HL-60 (cell line): Measurements from ENCODE around the gene MCM3AP.

Experiments used
- TF ChIP-seq, protein P1 (sequence below): IDR thresholded peaks from one replicate; pipeline ENCODE4 v1.5.1; 2011; ENCODE audit warnings: low read length, control low read depth, inconsistent platforms; ENCODE audit not compliant: insufficient read depth
- TF ChIP-seq, protein P2 (sequence below): IDR thresholded peaks from 2 replicates; pipeline ENCODE4 v1.6.1; 2012; ENCODE audit warnings: low read depth; ENCODE audit not compliant: insufficient replicate concordance

DNA sequence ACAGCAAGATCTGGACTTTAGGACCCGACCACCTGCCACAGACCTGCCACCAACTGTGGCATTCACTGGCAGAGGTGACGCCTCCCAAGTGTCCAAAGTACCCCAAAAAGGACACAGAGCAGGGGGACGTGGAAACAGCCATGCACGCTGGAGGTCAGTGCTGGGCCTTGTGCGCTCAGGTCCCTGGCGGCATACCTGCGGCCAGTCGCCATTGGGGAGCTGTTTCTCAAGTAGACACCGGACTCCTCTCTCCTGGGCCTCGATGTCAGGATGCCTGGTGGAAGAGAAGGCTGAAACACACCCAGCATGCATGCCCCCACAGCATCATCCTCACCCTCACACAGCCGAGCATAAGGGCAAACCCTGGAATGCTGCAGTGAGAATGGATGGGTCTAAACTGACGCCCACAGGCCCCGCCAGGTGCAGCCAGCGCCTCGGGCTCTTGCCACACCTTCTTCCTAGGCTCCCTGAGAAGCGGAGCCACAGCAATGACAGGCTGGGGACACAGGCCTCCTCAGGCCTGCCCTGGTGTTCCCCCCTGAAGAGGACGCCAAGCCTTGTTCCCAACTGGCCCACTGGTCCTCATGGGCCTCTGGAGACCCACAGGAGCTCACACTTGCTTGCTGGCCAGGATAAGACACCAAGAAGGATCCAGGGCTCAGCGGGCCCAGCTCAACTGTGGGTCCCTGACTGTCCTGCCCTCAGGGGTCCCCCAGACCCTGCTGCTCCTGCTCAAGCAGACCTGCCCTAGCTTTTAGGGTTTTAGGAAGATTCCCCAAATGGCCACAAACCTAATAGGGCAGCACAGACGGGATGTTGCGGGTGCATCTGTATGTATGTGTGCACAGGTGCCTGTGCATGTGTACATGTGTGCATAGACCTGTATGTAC lies 93.5 kb downstream of the MCM3AP start:
- TF ChIP-seq, protein P1, sequence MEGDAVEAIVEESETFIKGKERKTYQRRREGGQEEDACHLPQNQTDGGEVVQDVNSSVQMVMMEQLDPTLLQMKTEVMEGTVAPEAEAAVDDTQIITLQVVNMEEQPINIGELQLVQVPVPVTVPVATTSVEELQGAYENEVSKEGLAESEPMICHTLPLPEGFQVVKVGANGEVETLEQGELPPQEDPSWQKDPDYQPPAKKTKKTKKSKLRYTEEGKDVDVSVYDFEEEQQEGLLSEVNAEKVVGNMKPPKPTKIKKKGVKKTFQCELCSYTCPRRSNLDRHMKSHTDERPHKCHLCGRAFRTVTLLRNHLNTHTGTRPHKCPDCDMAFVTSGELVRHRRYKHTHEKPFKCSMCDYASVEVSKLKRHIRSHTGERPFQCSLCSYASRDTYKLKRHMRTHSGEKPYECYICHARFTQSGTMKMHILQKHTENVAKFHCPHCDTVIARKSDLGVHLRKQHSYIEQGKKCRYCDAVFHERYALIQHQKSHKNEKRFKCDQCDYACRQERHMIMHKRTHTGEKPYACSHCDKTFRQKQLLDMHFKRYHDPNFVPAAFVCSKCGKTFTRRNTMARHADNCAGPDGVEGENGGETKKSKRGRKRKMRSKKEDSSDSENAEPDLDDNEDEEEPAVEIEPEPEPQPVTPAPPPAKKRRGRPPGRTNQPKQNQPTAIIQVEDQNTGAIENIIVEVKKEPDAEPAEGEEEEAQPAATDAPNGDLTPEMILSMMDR: no peak
- TF ChIP-seq, protein P2, sequence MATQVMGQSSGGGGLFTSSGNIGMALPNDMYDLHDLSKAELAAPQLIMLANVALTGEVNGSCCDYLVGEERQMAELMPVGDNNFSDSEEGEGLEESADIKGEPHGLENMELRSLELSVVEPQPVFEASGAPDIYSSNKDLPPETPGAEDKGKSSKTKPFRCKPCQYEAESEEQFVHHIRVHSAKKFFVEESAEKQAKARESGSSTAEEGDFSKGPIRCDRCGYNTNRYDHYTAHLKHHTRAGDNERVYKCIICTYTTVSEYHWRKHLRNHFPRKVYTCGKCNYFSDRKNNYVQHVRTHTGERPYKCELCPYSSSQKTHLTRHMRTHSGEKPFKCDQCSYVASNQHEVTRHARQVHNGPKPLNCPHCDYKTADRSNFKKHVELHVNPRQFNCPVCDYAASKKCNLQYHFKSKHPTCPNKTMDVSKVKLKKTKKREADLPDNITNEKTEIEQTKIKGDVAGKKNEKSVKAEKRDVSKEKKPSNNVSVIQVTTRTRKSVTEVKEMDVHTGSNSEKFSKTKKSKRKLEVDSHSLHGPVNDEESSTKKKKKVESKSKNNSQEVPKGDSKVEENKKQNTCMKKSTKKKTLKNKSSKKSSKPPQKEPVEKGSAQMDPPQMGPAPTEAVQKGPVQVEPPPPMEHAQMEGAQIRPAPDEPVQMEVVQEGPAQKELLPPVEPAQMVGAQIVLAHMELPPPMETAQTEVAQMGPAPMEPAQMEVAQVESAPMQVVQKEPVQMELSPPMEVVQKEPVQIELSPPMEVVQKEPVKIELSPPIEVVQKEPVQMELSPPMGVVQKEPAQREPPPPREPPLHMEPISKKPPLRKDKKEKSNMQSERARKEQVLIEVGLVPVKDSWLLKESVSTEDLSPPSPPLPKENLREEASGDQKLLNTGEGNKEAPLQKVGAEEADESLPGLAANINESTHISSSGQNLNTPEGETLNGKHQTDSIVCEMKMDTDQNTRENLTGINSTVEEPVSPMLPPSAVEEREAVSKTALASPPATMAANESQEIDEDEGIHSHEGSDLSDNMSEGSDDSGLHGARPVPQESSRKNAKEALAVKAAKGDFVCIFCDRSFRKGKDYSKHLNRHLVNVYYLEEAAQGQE: no peak
